ENCODE measurements around the gene ANO7. TPM values are rescaled to one million over a fixed set of nuclear protein-coding genes. Genes with fewer than 3 reads are reported as not detected.
A peak's percentile ranks its signal among the peaks of the same experiment; 100 is the strongest.

The ANO7 gene
- total RNA-seq, 1 donor from 2014 or later, result 2.2 TPM

DNA sequence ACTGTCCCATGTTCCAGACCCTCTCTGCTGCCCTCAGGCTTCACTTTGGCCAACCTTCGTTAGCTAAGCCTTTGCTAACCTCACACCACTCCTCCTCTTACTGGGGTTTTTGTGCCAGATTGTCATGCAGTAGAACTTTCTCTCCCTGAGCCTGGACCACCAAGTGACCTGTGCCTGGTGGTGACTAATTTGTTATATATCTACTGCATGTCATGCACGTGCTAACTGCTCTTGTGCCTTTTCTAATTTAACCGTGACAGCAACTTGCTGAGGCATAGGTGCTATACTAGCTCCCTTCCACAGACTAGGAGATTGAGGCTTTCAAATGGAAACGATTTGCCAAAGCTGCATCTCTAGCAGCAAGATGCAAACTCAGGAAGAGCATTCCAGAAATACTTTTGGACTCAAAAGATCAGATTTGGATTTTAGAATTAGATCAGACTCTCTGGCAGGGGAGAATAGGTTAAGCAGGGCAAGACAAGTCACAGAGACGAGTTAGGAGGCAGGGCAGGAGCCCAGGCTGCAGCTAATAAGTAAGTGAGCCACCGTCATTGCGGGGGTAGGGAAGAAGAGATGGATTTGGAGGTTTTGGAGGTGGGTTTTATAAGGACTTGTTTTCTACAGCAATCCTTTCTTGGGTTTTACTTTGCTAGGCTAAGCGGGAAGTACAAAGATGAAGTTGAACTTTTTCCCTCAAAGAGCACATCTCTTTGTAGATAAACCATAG is 36.4 kb upstream of the ANO7 start:
- no peak for DNase-seq (ENCODE audit: low spot score)
- peaks cover 30% of the 10 kb centered on the region for H3K4me1 Mint-ChIP-seq (ENCODE audit: low read depth)
- peak overlapping the region; percentile 92 for H3K4me3 Mint-ChIP-seq (ENCODE audit: unreplicated experiment)
- no peak overlapping the region for H3K27ac Mint-ChIP-seq (ENCODE audit: unreplicated experiment)
- TF ChIP-seq, protein P1, sequence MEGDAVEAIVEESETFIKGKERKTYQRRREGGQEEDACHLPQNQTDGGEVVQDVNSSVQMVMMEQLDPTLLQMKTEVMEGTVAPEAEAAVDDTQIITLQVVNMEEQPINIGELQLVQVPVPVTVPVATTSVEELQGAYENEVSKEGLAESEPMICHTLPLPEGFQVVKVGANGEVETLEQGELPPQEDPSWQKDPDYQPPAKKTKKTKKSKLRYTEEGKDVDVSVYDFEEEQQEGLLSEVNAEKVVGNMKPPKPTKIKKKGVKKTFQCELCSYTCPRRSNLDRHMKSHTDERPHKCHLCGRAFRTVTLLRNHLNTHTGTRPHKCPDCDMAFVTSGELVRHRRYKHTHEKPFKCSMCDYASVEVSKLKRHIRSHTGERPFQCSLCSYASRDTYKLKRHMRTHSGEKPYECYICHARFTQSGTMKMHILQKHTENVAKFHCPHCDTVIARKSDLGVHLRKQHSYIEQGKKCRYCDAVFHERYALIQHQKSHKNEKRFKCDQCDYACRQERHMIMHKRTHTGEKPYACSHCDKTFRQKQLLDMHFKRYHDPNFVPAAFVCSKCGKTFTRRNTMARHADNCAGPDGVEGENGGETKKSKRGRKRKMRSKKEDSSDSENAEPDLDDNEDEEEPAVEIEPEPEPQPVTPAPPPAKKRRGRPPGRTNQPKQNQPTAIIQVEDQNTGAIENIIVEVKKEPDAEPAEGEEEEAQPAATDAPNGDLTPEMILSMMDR (IDR thresholded peaks at IDR 0.05), result no peak
- peaks cover 6% of the 10 kb centered on the region for H3K36me3 Mint-ChIP-seq (ENCODE audit: low read depth)
- H3K27me3 Mint-ChIP-seq (ENCODE audit: low read depth), result no peaks in the 10 kb centered on the region
- no peaks in the 10 kb centered on the region for H3K9me3 Mint-ChIP-seq (ENCODE audit: low read depth)

DNA sequence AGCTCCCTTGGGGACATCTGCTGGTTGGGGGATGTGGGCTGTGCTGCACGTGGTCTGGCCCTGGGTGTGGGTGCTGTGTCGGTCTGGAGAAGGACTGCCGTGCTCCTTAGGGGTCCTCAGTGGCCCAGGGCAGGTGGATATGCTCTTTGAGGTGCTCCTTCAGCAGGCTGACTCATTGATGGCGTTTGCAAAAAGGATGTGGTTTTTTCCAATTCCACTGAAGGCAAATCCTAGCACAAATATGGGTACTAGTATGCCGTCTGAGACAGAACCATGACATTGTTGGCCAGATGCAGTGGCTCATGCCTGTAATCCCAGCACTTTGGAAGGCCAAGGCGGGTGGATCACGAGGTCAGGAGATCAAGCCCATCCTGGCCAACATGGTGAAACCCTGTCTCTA is 34.9 kb upstream of the ANO7 start:
- H3K27ac Mint-ChIP-seq (ENCODE audit: unreplicated experiment), result no peak overlapping the region
- H3K27me3 Mint-ChIP-seq (ENCODE audit: low read depth), result no peaks in the 10 kb centered on the region
- DNase-seq (ENCODE audit: low spot score), result no peak
- H3K9me3 Mint-ChIP-seq (ENCODE audit: low read depth), result no peaks in the 10 kb centered on the region
- no peak overlapping the region for H3K4me3 Mint-ChIP-seq (ENCODE audit: unreplicated experiment)
- peaks cover 6% of the 10 kb centered on the region for H3K36me3 Mint-ChIP-seq (ENCODE audit: low read depth)
- peaks cover 26% of the 10 kb centered on the region for H3K4me1 Mint-ChIP-seq (ENCODE audit: low read depth)
- TF ChIP-seq, protein P1 (IDR thresholded peaks at IDR 0.05), result no peak

DNA sequence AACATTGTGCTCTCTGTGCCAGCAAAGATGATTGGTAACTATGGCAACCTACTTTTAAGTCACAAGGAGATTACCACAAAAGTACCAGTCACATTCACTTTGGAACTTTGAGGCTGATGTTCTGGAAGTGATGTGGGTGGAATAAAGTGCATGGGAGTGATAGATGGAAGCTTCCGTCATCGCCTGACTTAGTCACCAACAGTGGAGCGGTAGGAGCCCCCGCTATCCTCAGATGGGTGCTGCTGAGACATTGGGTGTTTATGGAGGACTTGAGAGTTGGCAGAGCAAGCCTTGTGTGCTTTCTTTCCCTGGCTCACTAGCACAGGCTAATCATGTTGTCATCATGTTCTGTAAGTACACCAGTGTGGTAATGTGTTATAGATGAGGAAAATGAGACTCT is 33.6 kb upstream of the ANO7 start:
- H3K27ac Mint-ChIP-seq (ENCODE audit: unreplicated experiment), result no peak overlapping the region
- TF ChIP-seq, protein P1 (IDR thresholded peaks at IDR 0.05), result no peak
- H3K27me3 Mint-ChIP-seq (ENCODE audit: low read depth), result no peaks in the 10 kb centered on the region
- H3K9me3 Mint-ChIP-seq (ENCODE audit: low read depth), result no peaks in the 10 kb centered on the region
- peaks cover 10% of the 10 kb centered on the region for H3K36me3 Mint-ChIP-seq (ENCODE audit: low read depth)
- no peak for DNase-seq (ENCODE audit: low spot score)
- peaks cover 23% of the 10 kb centered on the region for H3K4me1 Mint-ChIP-seq (ENCODE audit: low read depth)
- no peak overlapping the region for H3K4me3 Mint-ChIP-seq (ENCODE audit: unreplicated experiment)

DNA sequence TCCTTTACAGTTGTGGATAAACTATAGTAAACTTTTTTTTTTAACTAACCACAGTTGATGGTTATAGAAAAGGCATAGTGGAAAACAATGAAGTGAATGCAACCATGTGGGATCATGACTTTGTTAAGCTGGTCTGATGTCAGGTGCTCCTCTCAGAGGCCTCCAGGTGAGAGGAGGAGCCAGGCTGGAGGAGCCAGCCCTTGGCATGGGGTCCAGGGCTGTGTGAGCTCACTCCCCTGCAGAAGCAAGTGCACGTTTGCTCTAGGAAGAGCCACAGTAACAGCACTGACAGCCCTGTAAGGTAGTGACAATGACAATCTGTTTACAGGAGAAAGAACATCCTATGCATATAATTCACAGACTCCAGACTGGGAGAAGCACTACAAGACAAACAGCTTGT is 32.5 kb upstream of the ANO7 start:
- no peak overlapping the region for H3K4me3 Mint-ChIP-seq (ENCODE audit: unreplicated experiment)
- peaks cover 10% of the 10 kb centered on the region for H3K36me3 Mint-ChIP-seq (ENCODE audit: low read depth)
- no peaks in the 10 kb centered on the region for H3K27me3 Mint-ChIP-seq (ENCODE audit: low read depth)
- H3K4me1 Mint-ChIP-seq (ENCODE audit: low read depth), result peaks cover 15% of the 10 kb centered on the region
- DNase-seq (ENCODE audit: low spot score), result no peak
- no peaks in the 10 kb centered on the region for H3K9me3 Mint-ChIP-seq (ENCODE audit: low read depth)
- no peak overlapping the region for H3K27ac Mint-ChIP-seq (ENCODE audit: unreplicated experiment)
- TF ChIP-seq, protein P1 (IDR thresholded peaks at IDR 0.05), result no peak

DNA sequence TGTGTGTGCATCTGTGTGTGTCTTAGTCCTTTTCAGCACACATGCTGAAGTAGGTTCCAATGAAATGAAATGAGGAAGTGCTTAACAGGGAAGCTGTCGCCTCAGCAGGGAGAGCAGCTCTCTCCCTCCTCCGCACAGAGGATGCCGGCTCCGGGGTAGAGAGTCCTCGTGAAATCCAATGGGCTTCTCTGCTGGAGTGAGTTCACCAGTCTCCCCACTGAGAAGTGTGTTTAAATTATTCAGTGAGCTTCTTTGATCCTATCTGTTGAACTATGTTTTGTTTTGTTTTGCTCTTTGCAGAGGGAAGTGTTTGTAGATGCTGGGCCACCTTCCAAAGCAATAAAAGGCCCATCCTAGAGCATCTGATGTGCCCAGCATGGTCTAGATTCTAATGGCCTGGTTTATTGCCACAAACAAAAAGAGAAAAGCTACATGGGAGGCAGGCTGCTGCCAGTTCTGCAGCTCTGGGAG is 31.5 kb upstream of the ANO7 start:
- Mint-ChIP-seq H3K4me1 (ENCODE audit: low read depth) (peaks cover 11% of the 10 kb centered on the region), H3K4me3 (ENCODE audit: unreplicated experiment) (no peak overlapping the region), H3K27ac (ENCODE audit: unreplicated experiment) (no peak overlapping the region), H3K36me3 (ENCODE audit: low read depth) (peaks cover 10% of the 10 kb centered on the region), H3K27me3 (ENCODE audit: low read depth) (no peaks in the 10 kb centered on the region), H3K9me3 (ENCODE audit: low read depth) (no peaks in the 10 kb centered on the region)
- TF ChIP-seq, protein P1 (IDR thresholded peaks at IDR 0.05), result no peak
- no peak for DNase-seq (ENCODE audit: low spot score)
